Measurements from ENCODE around the gene ABCC4. TPM values are rescaled to one million over a fixed set of nuclear protein-coding genes. Genes with fewer than 3 reads are reported as not detected.
A peak's percentile ranks its signal among the peaks of the same experiment; 100 is the strongest.
"Not testable (repeated sequence)": the region's sequence is repeated elsewhere in the genome, so short reads cannot be mapped to it uniquely, and the experiment has no call there.

Gene ABCC4
- total RNA-seq, 1 experiment from 2014 or later: 52.0 TPM

GRCh38 chr13:95275322-95276036 lies 25.8 kb downstream of the ABCC4 start:
- H3K36me3 ChIP-seq (ENCODE audit: insufficient read depth, low read length, poor library complexity, severe bottlenecking): no peaks in the 10 kb centered on the region
- peaks cover 30% of the 10 kb centered on the region for H3K4me1 ChIP-seq (ENCODE audit: insufficient read depth, low read length, poor library complexity, severe bottlenecking)
- intact Hi-C loops (cut with micrococcal nuclease; ENCODE audit: unreplicated experiment): no loop called here
- no TSS peak for BruUV-seq (replicated peaks)
- POLR2A ChIA-PET (ENCODE audit: low non-redundant PET): interaction anchor here (0.6 to 0.7 kb wide), 2 partner anchors 10 to 123 kb away, joined by 3 to 10 read pairs; no protein-coding TSS in a partner anchor
- CTCF ChIA-PET: no interaction called here
- no peak overlapping the region for H3K4me3 ChIP-seq (ENCODE audit: low read depth, low read length, poor library complexity, severe bottlenecking)
- TF ChIP-seq, protein P1, sequence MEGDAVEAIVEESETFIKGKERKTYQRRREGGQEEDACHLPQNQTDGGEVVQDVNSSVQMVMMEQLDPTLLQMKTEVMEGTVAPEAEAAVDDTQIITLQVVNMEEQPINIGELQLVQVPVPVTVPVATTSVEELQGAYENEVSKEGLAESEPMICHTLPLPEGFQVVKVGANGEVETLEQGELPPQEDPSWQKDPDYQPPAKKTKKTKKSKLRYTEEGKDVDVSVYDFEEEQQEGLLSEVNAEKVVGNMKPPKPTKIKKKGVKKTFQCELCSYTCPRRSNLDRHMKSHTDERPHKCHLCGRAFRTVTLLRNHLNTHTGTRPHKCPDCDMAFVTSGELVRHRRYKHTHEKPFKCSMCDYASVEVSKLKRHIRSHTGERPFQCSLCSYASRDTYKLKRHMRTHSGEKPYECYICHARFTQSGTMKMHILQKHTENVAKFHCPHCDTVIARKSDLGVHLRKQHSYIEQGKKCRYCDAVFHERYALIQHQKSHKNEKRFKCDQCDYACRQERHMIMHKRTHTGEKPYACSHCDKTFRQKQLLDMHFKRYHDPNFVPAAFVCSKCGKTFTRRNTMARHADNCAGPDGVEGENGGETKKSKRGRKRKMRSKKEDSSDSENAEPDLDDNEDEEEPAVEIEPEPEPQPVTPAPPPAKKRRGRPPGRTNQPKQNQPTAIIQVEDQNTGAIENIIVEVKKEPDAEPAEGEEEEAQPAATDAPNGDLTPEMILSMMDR (conservative IDR thresholded peaks at IDR 0.05; ENCODE audit: low read depth, low read length): no peak
- TF ChIP-seq EZH2 (IDR thresholded peaks at IDR 0.05; ENCODE audit: borderline replicate concordance, low read depth, low read length, poor library complexity, severe bottlenecking): no peak
- peak overlapping the region; percentile 69 for H3K27ac ChIP-seq (ENCODE audit: low read depth, low read length, poor library complexity, severe bottlenecking)
- DNase-seq (ENCODE audit: low spot score): peak; percentile 44
- no peaks in the 10 kb centered on the region for H3K27me3 ChIP-seq (replicated peaks; ENCODE audit: insufficient read depth, low read depth, low read length, poor library complexity)
- H3K9me3 ChIP-seq (ENCODE audit: low read depth, low read length, poor library complexity, severe bottlenecking): no peaks in the 10 kb centered on the region

DNA sequence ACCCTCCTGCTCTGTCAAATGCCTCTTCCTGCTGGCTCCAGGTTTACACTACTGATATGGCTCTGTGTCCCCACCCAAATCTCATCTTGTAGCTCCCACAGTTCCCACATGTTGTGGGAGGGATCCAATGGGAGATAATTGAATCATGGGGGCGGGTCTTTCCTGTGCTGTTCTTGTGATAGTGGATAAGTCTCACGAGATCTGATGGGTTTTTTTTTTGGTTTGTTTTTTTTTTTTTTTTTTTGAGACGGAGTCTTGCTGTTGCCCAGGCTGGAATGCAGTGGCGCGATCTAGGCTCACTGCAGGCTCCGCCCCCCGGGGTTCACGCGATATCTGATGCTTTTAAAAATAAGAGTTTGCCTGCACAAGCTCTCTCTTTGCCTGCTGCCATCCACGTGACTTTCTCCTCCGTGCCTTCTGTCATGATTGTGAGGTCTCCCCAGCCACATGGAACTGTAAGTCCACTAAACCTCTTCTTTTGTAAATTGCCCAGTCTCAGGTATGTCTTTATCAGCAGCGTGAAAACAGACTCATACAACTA lies 27.6 kb downstream of the ABCC4 start:
- H3K4me1 ChIP-seq (ENCODE audit: insufficient read depth, low read length, poor library complexity, severe bottlenecking): peaks cover 41% of the 10 kb centered on the region
- POLR2A ChIA-PET (ENCODE audit: low non-redundant PET); DNase-seq (ENCODE audit: low spot score); intact Hi-C loops (cut with micrococcal nuclease; ENCODE audit: unreplicated experiment); H3K9me3 ChIP-seq (ENCODE audit: low read depth, low read length, poor library complexity, severe bottlenecking); H3K27ac ChIP-seq (ENCODE audit: low read depth, low read length, poor library complexity, severe bottlenecking); H3K27me3 ChIP-seq (replicated peaks; ENCODE audit: insufficient read depth, low read depth, low read length, poor library complexity); H3K4me3 ChIP-seq (ENCODE audit: low read depth, low read length, poor library complexity, severe bottlenecking); BruUV-seq (replicated peaks); CTCF ChIA-PET; H3K36me3 ChIP-seq (ENCODE audit: insufficient read depth, low read length, poor library complexity, severe bottlenecking): not testable (repeated sequence)

- BruUV-seq (replicated peaks); H3K4me3 ChIP-seq (ENCODE audit: low read depth, low read length, poor library complexity, severe bottlenecking); POLR2A ChIA-PET (ENCODE audit: low non-redundant PET); H3K36me3 ChIP-seq (ENCODE audit: insufficient read depth, low read length, poor library complexity, severe bottlenecking); CTCF ChIA-PET; intact Hi-C loops (cut with micrococcal nuclease; ENCODE audit: unreplicated experiment); H3K27me3 ChIP-seq (replicated peaks; ENCODE audit: insufficient read depth, low read depth, low read length, poor library complexity); DNase-seq (ENCODE audit: low spot score); H3K9me3 ChIP-seq (ENCODE audit: low read depth, low read length, poor library complexity, severe bottlenecking): not testable (repeated sequence)
- H3K4me1 ChIP-seq (ENCODE audit: insufficient read depth, low read length, poor library complexity, severe bottlenecking): peaks cover 55% of the 10 kb centered on the region
- H3K27ac ChIP-seq (ENCODE audit: low read depth, low read length, poor library complexity, severe bottlenecking): peak overlapping the region; percentile 46
Measured at GRCh38 chr13:95272076-95272475, 29.2 kb downstream of the ABCC4 start.

- Histone ChIP-seq H3K4me1 (ENCODE audit: insufficient read depth, low read length, poor library complexity, severe bottlenecking) (peaks cover 42% of the 10 kb centered on the region), H3K36me3 (ENCODE audit: insufficient read depth, low read length, poor library complexity, severe bottlenecking) (no peaks in the 10 kb centered on the region), H3K4me3 (ENCODE audit: low read depth, low read length, poor library complexity, severe bottlenecking) (no peak overlapping the region), H3K9me3 (ENCODE audit: low read depth, low read length, poor library complexity, severe bottlenecking) (peaks cover 4% of the 10 kb centered on the region), H3K27ac (ENCODE audit: low read depth, low read length, poor library complexity, severe bottlenecking) (peak overlapping the region; percentile 16), H3K27me3 (replicated peaks; ENCODE audit: insufficient read depth, low read depth, low read length, poor library complexity) (no peaks in the 10 kb centered on the region)
- CTCF ChIA-PET: no interaction called here
- no TSS peak for BruUV-seq (replicated peaks)
- DNase-seq (ENCODE audit: low spot score): no peak
- POLR2A ChIA-PET (ENCODE audit: low non-redundant PET): no interaction called here
- no peak for TF ChIP-seq EZH2 (IDR thresholded peaks at IDR 0.05; ENCODE audit: borderline replicate concordance, low read depth, low read length, poor library complexity, severe bottlenecking)
- TF ChIP-seq, protein P1 (conservative IDR thresholded peaks at IDR 0.05; ENCODE audit: low read depth, low read length): no peak
- intact Hi-C loops (cut with micrococcal nuclease; ENCODE audit: unreplicated experiment): no loop called here
Measured at GRCh38 chr13:95269756-95270155, 31.5 kb downstream of the ABCC4 start.

DNA sequence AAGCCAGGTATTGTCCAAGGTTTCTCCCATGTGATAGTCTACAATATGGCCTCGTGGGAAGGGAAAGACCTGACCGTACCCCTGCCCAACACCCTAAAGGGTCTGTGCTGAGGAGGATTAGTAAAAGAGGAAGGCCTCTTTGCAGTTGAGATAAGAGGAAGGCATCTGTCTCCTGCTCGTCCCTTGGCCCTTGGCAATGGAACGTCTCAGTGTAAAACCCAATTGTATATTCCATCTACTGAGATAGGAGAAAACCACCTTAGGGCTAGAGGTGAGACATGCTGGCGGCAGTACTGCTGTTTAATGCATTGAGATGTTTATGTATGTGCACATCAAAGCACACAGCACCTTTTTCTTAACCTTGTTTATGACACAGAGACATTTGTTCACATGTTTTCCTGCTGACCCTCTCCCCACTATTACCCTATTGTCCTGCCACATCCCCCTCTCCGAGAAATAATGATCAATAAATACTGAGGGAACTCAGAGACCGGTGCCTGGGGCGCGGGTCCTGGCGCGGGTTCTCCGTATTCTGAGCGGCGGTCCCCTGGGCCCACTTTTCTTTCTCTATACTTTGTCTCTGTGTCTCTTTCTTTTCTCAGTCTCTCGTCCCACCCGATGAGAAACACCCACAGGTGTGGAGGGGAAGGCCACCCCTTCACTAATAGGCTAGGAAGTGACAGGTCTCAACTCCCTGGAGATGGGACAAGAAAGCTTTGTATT lies 32.7 kb downstream of the ABCC4 start:
- H3K9me3 ChIP-seq (ENCODE audit: low read depth, low read length, poor library complexity, severe bottlenecking); CTCF ChIA-PET; intact Hi-C loops (cut with micrococcal nuclease; ENCODE audit: unreplicated experiment); BruUV-seq (replicated peaks); H3K36me3 ChIP-seq (ENCODE audit: insufficient read depth, low read length, poor library complexity, severe bottlenecking); DNase-seq (ENCODE audit: low spot score); H3K4me3 ChIP-seq (ENCODE audit: low read depth, low read length, poor library complexity, severe bottlenecking); POLR2A ChIA-PET (ENCODE audit: low non-redundant PET); H3K27me3 ChIP-seq (replicated peaks; ENCODE audit: insufficient read depth, low read depth, low read length, poor library complexity): not testable (repeated sequence)
- H3K27ac ChIP-seq (ENCODE audit: low read depth, low read length, poor library complexity, severe bottlenecking): peak overlapping the region; percentile 71
- H3K4me1 ChIP-seq (ENCODE audit: insufficient read depth, low read length, poor library complexity, severe bottlenecking): peaks cover 42% of the 10 kb centered on the region

Measured in A673 (cell line).